ENCODE data around the gene SLC25A1. TPM values are rescaled to one million over a fixed set of nuclear protein-coding genes. Genes with fewer than 3 reads are reported as not detected.

SLC25A1 gene
- polyA plus RNA-seq, 1 of the 3 experiments (the other 2 are of a cell fraction) = 44.7 TPM

DNA sequence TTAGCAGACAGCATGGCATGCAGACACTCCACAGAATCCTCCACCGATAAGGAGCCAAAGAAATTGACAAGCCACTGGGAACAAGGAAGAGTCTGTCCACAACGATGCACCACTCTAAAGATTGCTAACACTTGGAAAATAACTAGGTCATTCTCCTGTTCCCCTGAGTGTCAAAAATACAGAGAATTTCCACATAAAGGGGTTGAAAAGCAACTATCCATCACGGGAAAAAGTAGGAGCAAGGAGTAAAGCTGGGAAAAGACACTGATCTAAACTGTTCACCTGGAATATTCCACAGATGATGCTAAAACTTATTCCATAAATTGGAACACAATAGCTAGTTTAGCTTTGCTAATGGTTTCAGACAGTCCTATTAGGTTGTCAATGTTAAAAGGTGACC is 47.0 kb upstream of the SLC25A1 start (continued):
- TF ChIP-seq, protein P1, sequence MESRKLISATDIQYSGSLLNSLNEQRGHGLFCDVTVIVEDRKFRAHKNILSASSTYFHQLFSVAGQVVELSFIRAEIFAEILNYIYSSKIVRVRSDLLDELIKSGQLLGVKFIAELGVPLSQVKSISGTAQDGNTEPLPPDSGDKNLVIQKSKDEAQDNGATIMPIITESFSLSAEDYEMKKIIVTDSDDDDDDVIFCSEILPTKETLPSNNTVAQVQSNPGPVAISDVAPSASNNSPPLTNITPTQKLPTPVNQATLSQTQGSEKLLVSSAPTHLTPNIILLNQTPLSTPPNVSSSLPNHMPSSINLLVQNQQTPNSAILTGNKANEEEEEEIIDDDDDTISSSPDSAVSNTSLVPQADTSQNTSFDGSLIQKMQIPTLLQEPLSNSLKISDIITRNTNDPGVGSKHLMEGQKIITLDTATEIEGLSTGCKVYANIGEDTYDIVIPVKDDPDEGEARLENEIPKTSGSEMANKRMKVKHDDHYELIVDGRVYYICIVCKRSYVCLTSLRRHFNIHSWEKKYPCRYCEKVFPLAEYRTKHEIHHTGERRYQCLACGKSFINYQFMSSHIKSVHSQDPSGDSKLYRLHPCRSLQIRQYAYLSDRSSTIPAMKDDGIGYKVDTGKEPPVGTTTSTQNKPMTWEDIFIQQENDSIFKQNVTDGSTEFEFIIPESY (IDR thresholded peaks at IDR 0.05; ENCODE audit: borderline replicate concordance, low read depth) = no peak

GRCh38 chr22:19224985-19225384 is 46.4 kb upstream of the SLC25A1 start:
- 97% methylated on average over 3 of the region's 7 CpGs for WGBS (ENCODE audit: low lambda C conversion rate)
- ChIA-PET POLR2A (no interaction called here), CTCF (no interaction called here)
- Histone ChIP-seq H3K4me3 (ENCODE audit: low read depth in 2 of 2, low read length in 1 of 2) (no peak overlapping the region), H3K9ac (no peak overlapping the region), H4K20me1 (ENCODE audit: insufficient read depth) (no peaks in the 10 kb centered on the region), H3K4me1 (ENCODE audit: control insufficient read depth in 1 of 2, insufficient read depth in 2 of 2, low read depth in 1 of 2, low read length in 1 of 2) (peaks cover 0 to 6% of the 10 kb centered on the region in 2 experiments; a peak in 1 of 4 replicates), H3K4me2 (no peak overlapping the region), H2AFZ (ENCODE audit: low read depth) (no peak overlapping the region), H3K9me2 (no peaks in the 10 kb centered on the region), H3K36me3 (replicated peaks in 1 of 2; ENCODE audit: control insufficient read depth in 1 of 2, insufficient read depth in 2 of 2, low read length in 1 of 2) (peaks cover 49 to 63% of the 10 kb centered on the region in 2 experiments), H3K27ac (ENCODE audit: low read depth in 2 of 2, low read length in 1 of 2) (no peak overlapping the region), H3K27me3 (ENCODE audit: insufficient read depth) (no peaks in the 10 kb centered on the region), H3F3A (replicated peaks; ENCODE audit: insufficient read depth) (no peaks in the 10 kb centered on the region), H3K9me3 (no peaks in the 10 kb centered on the region), H3K79me2 (ENCODE audit: insufficient read depth) (no peaks in the 10 kb centered on the region)
- no peak for DNase-seq
- TF ChIP-seq REST (IDR thresholded peaks at IDR 0.05; ENCODE audit: low read depth, low read length) (no peak), YY1 (IDR thresholded peaks at IDR 0.05; ENCODE audit: low read depth) (no peak), RXRA (IDR thresholded peaks at IDR 0.05; ENCODE audit: borderline replicate concordance, low read depth) (no peak), RAD21 (IDR thresholded peaks at IDR 0.05; ENCODE audit: low read length) (no peak), TEAD4 (IDR thresholded peaks at IDR 0.05; ENCODE audit: borderline replicate concordance, insufficient read depth) (no peak), MAX (IDR thresholded peaks at IDR 0.05; ENCODE audit: low read depth) (no peak), FOXM1 (IDR thresholded peaks at IDR 0.05; ENCODE audit: low read depth) (no peak), POLR2AphosphoS5 (IDR thresholded peaks at IDR 0.05; ENCODE audit: low read depth, low read length) (no peak), NFIC (IDR thresholded peaks at IDR 0.05; ENCODE audit: borderline replicate concordance) (no peak), SMC3 (IDR thresholded peaks at IDR 0.05; ENCODE audit: low read depth, low read length) (no peak), RFX5 (IDR thresholded peaks at IDR 0.05; ENCODE audit: low read length) (no peak), NRF1 (IDR thresholded peaks at IDR 0.05; ENCODE audit: low read depth, low read length) (no peak), CTCF (IDR thresholded peaks at IDR 0.05) (no peak), TCF12 (IDR thresholded peaks at IDR 0.05) (no peak), CHD2 (IDR thresholded peaks at IDR 0.05; ENCODE audit: low read length, partially characterized antibody) (no peak)
- TF ChIP-seq, protein P2, sequence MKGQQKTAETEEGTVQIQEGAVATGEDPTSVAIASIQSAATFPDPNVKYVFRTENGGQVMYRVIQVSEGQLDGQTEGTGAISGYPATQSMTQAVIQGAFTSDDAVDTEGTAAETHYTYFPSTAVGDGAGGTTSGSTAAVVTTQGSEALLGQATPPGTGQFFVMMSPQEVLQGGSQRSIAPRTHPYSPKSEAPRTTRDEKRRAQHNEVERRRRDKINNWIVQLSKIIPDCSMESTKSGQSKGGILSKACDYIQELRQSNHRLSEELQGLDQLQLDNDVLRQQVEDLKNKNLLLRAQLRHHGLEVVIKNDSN (IDR thresholded peaks at IDR 0.05; ENCODE audit: borderline replicate concordance, low read depth) = no peak
- TF ChIP-seq, protein P1 (IDR thresholded peaks at IDR 0.05; ENCODE audit: borderline replicate concordance, low read depth) = no peak
- TF ChIP-seq, protein P3, sequence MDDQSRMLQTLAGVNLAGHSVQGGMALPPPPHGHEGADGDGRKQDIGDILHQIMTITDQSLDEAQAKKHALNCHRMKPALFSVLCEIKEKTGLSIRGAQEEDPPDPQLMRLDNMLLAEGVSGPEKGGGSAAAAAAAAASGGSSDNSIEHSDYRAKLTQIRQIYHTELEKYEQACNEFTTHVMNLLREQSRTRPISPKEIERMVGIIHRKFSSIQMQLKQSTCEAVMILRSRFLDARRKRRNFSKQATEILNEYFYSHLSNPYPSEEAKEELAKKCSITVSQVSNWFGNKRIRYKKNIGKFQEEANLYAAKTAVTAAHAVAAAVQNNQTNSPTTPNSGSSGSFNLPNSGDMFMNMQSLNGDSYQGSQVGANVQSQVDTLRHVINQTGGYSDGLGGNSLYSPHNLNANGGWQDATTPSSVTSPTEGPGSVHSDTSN (IDR thresholded peaks at IDR 0.05) = no peak
